ENCODE results near the gene CACNB4. TPM values are rescaled to one million over a fixed set of nuclear protein-coding genes. Genes with fewer than 3 reads are reported as not detected.
A peak's percentile ranks its signal among the peaks of the same experiment; 100 is the strongest.

CACNB4 gene
- total RNA-seq, 1 donor from 2014 or later: 17.3 TPM

DNA sequence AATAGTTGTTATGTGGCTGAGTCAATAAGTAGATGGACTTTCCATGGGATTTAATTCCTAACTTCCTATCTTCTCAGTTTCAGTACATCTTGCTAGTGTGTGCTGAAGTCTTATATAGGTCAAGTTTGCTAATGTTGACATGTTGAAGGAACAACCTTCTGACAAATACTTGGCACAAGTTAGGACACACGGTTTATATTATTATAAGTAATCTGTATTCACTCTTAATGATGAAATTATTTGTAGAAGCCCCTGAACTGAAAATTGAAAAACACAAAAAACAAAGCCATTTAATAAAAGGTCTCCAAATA lies 289.8 kb downstream of the CACNB4 start:
- intact Hi-C loops (cut with DNase I): no loop called here
- DNase-seq (no peak), ATAC-seq (no peak)
- H3K36me3 ChIP-seq: peaks cover 76% of the 10 kb centered on the region
- no peak overlapping the region for H3K4me3 ChIP-seq
- H3K4me1 ChIP-seq: peaks cover 8% of the 10 kb centered on the region
- no peaks in the 10 kb centered on the region for H3K27me3 ChIP-seq (ENCODE audit: low read depth)
- TF ChIP-seq, protein P1, sequence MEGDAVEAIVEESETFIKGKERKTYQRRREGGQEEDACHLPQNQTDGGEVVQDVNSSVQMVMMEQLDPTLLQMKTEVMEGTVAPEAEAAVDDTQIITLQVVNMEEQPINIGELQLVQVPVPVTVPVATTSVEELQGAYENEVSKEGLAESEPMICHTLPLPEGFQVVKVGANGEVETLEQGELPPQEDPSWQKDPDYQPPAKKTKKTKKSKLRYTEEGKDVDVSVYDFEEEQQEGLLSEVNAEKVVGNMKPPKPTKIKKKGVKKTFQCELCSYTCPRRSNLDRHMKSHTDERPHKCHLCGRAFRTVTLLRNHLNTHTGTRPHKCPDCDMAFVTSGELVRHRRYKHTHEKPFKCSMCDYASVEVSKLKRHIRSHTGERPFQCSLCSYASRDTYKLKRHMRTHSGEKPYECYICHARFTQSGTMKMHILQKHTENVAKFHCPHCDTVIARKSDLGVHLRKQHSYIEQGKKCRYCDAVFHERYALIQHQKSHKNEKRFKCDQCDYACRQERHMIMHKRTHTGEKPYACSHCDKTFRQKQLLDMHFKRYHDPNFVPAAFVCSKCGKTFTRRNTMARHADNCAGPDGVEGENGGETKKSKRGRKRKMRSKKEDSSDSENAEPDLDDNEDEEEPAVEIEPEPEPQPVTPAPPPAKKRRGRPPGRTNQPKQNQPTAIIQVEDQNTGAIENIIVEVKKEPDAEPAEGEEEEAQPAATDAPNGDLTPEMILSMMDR (IDR thresholded peaks at IDR 0.05): no peak
- H3K27ac ChIP-seq: no peak overlapping the region
- H3K9me3 ChIP-seq: no peaks in the 10 kb centered on the region

DNA sequence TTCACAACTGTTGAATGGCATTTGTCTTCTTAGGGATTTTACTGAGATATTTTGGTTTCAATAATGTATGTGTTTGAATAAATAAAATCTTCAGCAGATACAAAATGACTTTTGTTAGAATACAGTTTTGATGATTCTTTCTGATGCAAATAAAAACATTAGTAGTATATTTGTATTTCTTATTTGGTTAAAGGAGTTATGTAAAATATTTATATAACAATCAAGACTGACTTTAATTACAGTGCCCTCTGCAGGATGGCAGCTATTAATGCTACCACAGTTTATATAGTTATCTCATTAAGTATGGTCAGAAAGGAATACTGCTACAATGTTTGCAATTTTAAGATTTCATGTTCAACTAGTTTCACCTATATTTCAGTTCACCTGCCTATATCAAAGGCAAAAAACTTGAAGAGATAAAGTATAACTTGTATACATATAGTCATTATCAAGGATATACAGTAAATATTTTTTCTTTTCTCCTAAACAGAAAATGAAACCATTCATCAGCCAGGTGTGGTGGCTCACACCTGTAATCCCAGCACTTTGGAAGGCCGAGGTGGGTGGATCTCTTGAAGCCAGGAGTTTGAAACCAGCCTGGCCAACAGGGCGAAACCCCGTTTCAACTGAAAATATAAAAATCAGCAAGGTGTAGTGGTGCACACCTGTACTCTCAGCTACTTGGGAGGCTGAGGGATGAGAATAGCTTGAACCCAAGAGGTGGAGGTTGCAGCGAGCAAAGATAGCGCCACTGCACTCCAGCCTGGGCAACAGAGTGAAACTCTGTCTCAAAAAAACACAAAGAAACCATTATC lies 290.4 kb downstream of the CACNB4 start:
- Histone ChIP-seq H3K4me3 (no peak overlapping the region), H3K9me3 (no peaks in the 10 kb centered on the region), H3K27me3 (ENCODE audit: low read depth) (no peaks in the 10 kb centered on the region), H3K27ac (no peak overlapping the region), H3K4me1 (peaks cover 8% of the 10 kb centered on the region), H3K36me3 (peaks cover 72% of the 10 kb centered on the region)
- TF ChIP-seq, protein P1 (IDR thresholded peaks at IDR 0.05): peak; percentile 58
- peak; percentile 52 to 59 for ATAC-seq
- no peak for DNase-seq
- intact Hi-C loops (cut with DNase I): no loop called here

DNA sequence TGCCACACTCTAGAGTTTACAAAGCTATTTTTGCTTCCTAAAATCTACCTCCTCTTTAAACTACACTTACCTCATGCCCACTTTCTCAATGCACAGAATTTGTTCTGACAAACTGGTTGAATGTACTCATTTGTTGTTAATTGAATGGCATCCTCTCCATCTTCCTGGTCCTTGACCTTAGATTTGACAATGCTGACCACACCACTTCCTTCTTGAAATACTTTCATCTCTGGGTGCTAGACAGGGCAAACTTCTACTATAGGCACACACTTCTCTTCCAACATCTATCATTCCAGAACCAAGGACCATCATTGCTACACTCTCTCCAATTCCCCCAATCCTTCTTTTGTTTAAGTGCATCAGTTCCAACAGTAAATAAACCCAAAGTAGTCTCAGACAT lies 292.9 kb downstream of the CACNB4 start:
- H3K4me1 ChIP-seq: peaks cover 8% of the 10 kb centered on the region
- peaks cover 72% of the 10 kb centered on the region for H3K36me3 ChIP-seq
- ATAC-seq (no peak), DNase-seq (no peak)
- H3K9me3 ChIP-seq: no peaks in the 10 kb centered on the region
- H3K27me3 ChIP-seq (ENCODE audit: low read depth): no peaks in the 10 kb centered on the region
- no peak overlapping the region for H3K27ac ChIP-seq
- intact Hi-C loops (cut with DNase I): no loop called here
- TF ChIP-seq, protein P1 (IDR thresholded peaks at IDR 0.05): no peak
- no peak overlapping the region for H3K4me3 ChIP-seq

DNA sequence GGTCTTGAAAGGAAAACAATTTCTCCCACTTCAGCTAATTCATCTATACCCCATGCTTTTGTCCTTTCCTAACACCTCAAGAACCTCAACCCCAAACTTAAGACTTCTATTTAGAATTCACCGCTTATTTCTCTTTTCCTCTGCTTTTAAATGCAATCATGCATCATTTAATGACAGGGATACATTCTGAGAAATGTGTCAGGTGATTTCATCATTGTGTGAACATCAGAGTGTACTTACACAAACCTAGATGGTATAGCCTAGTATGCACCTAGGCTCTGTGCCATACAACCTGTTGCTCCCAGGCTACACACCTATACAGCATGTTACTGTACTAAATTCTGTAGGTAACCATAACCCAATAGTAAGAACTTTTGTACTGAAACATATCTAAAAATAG lies 293.5 kb downstream of the CACNB4 start:
- TF ChIP-seq, protein P1 (IDR thresholded peaks at IDR 0.05): no peak
- Histone ChIP-seq H3K9me3 (no peaks in the 10 kb centered on the region), H3K4me3 (no peak overlapping the region), H3K4me1 (peaks cover 8% of the 10 kb centered on the region), H3K27me3 (ENCODE audit: low read depth) (no peaks in the 10 kb centered on the region), H3K27ac (no peak overlapping the region), H3K36me3 (peaks cover 71% of the 10 kb centered on the region)
- ATAC-seq: no peak
- DNase-seq: no peak
- intact Hi-C loops (cut with DNase I): no loop called here

DNA sequence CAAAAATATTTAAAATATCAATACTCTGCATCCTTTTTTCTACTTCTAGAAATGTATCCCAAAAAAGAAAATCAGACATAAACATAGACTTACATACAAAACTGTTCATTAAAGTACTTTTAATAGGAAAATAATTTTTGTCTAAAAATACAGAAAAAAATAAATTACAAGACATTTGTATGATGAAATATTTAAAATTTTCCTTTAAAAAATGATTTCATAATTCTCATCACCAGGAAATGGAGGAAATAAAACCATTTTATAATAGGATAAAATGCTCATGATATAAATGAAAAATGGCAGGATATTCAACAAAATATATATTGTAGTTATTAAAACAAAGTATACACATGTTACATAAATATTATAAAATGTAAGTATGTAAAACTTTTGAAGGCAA lies 295.0 kb downstream of the CACNB4 start:
- intact Hi-C loops (cut with DNase I): no loop called here

More for the DNA sequence above, 295.0 kb downstream of the CACNB4 start:
- H3K27ac ChIP-seq: no peak overlapping the region
- no peaks in the 10 kb centered on the region for H3K27me3 ChIP-seq (ENCODE audit: low read depth)
- H3K4me1 ChIP-seq: peaks cover 4% of the 10 kb centered on the region
- peaks cover 72% of the 10 kb centered on the region for H3K36me3 ChIP-seq
- TF ChIP-seq, protein P1 (IDR thresholded peaks at IDR 0.05): no peak
- no peak overlapping the region for H3K4me3 ChIP-seq
- DNase-seq: no peak
- H3K9me3 ChIP-seq: no peaks in the 10 kb centered on the region
- ATAC-seq: no peak
